Thoracic aorta (tissue), 2 donors: ENCODE measurements around the gene MEIS2. TPM values are rescaled to one million over a fixed set of nuclear protein-coding genes. Genes with fewer than 3 reads are reported as not detected.

Experiments
- ATAC-seq: fragments of 150-250 bp; one replicate; pipeline ENCODE4 v1.8.0; 2017; ENCODE audit warnings: low read depth; ENCODE audit not compliant: insufficient number of reproducible peaks, low FRiP score
- DNase-seq: peaks from one replicate; pipeline ENCODE4 v3.0.0-alpha.2; 2020; ENCODE audit warnings: low spot score
- H3K27ac ChIP-seq, 2 donors: fragments of 200-600 bp; sonication (generic); 1 replicate in 1 of 2; 2 replicates in 1 of 2; pipeline ENCODE4 v1.5.1; 2016; ENCODE audit warnings: mild to moderate bottlenecking in 2 of 2, moderate library complexity in 2 of 2
- H3K27me3 ChIP-seq: fragments of 200-600 bp; sonication (generic); replicated peaks from 2 replicates; pipeline ENCODE4 v1.6.0; 2016; ENCODE audit warnings: mild to moderate bottlenecking; ENCODE audit not compliant: insufficient read depth
- H3K36me3 ChIP-seq: fragments of 200-600 bp; sonication (generic); one replicate; pipeline ENCODE4 v1.5.1; 2016
- H3K4me1 ChIP-seq, 2 donors: fragments of 200-600 bp; sonication (generic); 1 replicate in 1 of 2; 2 replicates in 1 of 2; pipeline versions ENCODE4 v1.5.1 to v1.6.0; 2016; ENCODE audit warnings: low read depth in 2 of 2, mild to moderate bottlenecking in 1 of 2; ENCODE audit not compliant: control insufficient read depth in 1 of 2
- H3K4me3 ChIP-seq: fragments of 200-600 bp; sonication (generic); 2 replicates; pipeline ENCODE4 v1.5.1; 2016; ENCODE audit warnings: mild to moderate bottlenecking
- H3K9me3 ChIP-seq: fragments of 200-600 bp; sonication (generic); 2 replicates; pipeline ENCODE4 v1.5.1; 2016
- CTCF ChIP-seq: fragments of 200-600 bp; sonication (generic); IDR thresholded peaks from one replicate; pipeline ENCODE4 v1.5.1; 2019; ENCODE audit warnings: antibody characterized with exemption
- total RNA-seq, 2 donors: library from RNA; depleted of rRNA; stranded (reverse); fragments of >200 nt; gene quantifications; one replicate each; pipeline versions ENCODE4 v1.1.0 to v1.2.3, GENCODE V29; 2016

The MEIS2 gene
- total RNA-seq, 2 donors from 2014 or later = 46.4 to 57.2 TPM

DNA sequence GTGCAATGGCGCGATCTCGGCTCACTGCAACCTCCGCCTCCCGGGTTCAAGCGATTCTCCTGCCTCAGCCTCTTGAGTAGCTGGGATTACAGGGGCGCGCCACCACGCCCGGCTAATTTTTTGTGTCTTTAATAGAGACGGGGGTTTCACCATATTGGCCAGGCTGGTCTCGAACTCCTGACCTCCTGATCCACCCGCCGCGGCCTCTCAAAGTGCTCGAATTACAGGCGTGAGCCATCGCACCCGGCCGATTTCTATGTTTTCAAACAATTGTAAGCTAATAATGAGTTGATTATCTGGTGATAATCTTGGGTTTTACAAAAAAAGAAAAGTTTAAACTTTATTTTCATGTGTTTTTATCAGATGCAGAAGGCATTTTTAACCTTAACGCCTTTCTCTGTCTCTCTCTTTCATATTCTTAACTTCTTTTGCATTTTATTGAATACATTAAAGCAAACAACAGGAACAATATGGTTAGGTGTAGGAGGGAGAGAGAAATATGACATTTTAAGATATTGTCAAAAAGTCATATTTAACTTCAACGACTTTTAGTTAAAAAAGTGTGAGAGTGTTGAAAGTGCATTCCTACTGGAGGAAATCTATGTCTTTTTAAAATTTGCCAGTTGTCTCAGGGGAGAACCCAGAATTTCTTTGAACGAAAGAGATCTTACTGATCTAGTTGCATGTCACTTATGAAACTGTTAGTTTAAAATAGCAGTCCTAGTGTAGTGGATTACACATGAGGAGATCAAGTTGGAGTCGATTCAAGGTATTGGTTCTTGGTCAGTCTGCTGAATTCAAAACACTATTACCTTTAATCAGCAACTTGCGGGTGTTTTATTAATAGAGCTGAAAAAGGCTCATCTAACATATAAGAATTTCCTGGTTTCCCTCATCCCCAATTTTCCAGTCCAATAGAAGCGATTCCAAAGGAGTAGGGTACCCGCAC is 3.4 kb upstream of the MEIS2 start:
- H3K27me3 ChIP-seq = no peaks in the 10 kb centered on the region
- no peak for TF ChIP-seq CTCF
- H3K9me3 ChIP-seq = no peaks in the 10 kb centered on the region
- no peak overlapping the region for H3K27ac ChIP-seq
- DNase-seq = no peak
- no peaks in the 10 kb centered on the region for H3K36me3 ChIP-seq
- no peak for ATAC-seq
- peak overlapping the region; percentile 89 for H3K4me3 ChIP-seq
- H3K4me1 ChIP-seq = no peaks in the 10 kb centered on the region

DNA sequence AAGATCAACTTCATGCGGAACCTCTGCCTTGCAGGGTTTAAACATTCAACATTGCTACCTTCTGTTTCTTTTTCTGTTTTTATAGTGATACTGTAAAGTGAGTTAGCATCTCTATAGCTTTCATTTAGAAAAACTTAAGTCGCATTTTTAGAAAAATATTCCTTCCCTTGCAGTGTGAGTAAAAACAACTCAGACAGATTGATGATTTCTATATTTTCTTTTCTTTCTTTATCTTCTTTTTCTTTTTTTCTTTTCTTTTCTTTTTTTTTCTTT is 2.8 kb upstream of the MEIS2 start:
- Histone ChIP-seq H3K4me3 (peak overlapping the region; percentile 89), H3K27ac (peak overlapping the region in 1 of 2 donors; percentile 52), H3K36me3 (no peaks in the 10 kb centered on the region), H3K4me1 (no peaks in the 10 kb centered on the region), H3K9me3 (no peaks in the 10 kb centered on the region), H3K27me3 (no peaks in the 10 kb centered on the region)
- DNase-seq = no peak
- ATAC-seq = no peak
- TF ChIP-seq CTCF = no peak

- Histone ChIP-seq H3K27ac (peak overlapping the region; percentile 52 to 63), H3K4me3 (peak overlapping the region; percentile 89), H3K27me3 (no peaks in the 10 kb centered on the region), H3K9me3 (no peaks in the 10 kb centered on the region), H3K36me3 (no peaks in the 10 kb centered on the region), H3K4me1 (no peaks in the 10 kb centered on the region)
- DNase-seq (no peak), ATAC-seq (no peak)
- no peak for TF ChIP-seq CTCF
Observed at GRCh38 chr15:37102305-37103162, 2.2 kb upstream of the MEIS2 start.

DNA sequence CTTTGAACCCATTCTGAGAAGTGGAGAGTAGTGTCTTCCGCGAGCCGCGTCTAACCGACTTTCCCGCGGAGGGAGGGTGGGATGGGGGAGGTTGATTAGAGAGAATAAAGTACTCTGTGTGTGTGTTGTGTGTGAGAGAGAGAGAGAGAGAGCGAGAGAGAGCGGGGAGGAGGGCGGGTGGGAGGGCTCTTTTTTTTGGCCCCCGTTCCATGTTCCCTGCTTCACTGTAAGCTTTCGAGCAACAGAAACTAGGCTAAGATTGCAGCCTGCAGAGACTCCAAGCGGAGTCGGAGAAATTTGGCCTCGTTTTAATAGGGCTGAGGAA is 1.6 kb upstream of the MEIS2 start:
- no peak for ATAC-seq
- H3K4me1 ChIP-seq = no peaks in the 10 kb centered on the region
- no peaks in the 10 kb centered on the region for H3K9me3 ChIP-seq
- TF ChIP-seq CTCF = no peak
- H3K36me3 ChIP-seq = no peaks in the 10 kb centered on the region
- DNase-seq = no peak
- H3K27ac ChIP-seq = peak overlapping the region; percentile 95 to 97
- H3K27me3 ChIP-seq = no peaks in the 10 kb centered on the region
- peak overlapping the region; percentile 89 for H3K4me3 ChIP-seq

GRCh38 chr15:37100966-37101215 is 542 bp upstream of the MEIS2 start:
- ATAC-seq (peak; percentile 1), DNase-seq (no peak)
- H3K4me3 ChIP-seq = peak overlapping the region; percentile 89
- peak overlapping the region; percentile 95 to 97 for H3K27ac ChIP-seq
- no peaks in the 10 kb centered on the region for H3K27me3 ChIP-seq
- peaks cover 0 to 7% of the 10 kb centered on the region in 2 donors for H3K4me1 ChIP-seq
- H3K9me3 ChIP-seq = no peaks in the 10 kb centered on the region
- no peak for TF ChIP-seq CTCF
- no peaks in the 10 kb centered on the region for H3K36me3 ChIP-seq
